C4-2B (cell line): ENCODE measurements around the gene VPS13D.

Experiments used
- CTCF ChIP-seq: fragments of 450-650 bp; conservative IDR thresholded peaks from 2 replicates; pipeline ENCODE4 v1.5.1; 2017; ENCODE audit warnings: mild to moderate bottlenecking
- ZFX ChIP-seq: fragments of 450-650 bp; IDR thresholded peaks from 2 replicates; pipeline ENCODE4 v1.6.1; 2017

GRCh38 chr1:12249181-12249580, 19.4 kb downstream of the VPS13D start:
- TF ChIP-seq ZFX, result no peak
- no peak for TF ChIP-seq CTCF
